ENCODE results near the gene FBXL16.

The FBXL16 gene

GRCh38 chr16:708959-709358 lies 3.4 kb upstream of the FBXL16 start:
- DNase-seq (ENCODE audit: low read depth in 1 of 2, low spot score in 1 of 2) = no peak
- TF ChIP-seq GABPA (IDR thresholded peaks at IDR 0.05; ENCODE audit: low read depth) (no peak), SPI1 (IDR thresholded peaks at IDR 0.05; ENCODE audit: borderline replicate concordance, low read depth) (no peak), CTCF (IDR thresholded peaks at IDR 0.05; ENCODE audit: insufficient read depth, low read length) (no peak), REST (IDR thresholded peaks at IDR 0.05; ENCODE audit: insufficient replicate concordance, low read depth) (no peak), POLR2AphosphoS5 (IDR thresholded peaks at IDR 0.05; ENCODE audit: low read depth) (no peak)
- Histone ChIP-seq H3K4me3 (replicated peaks; ENCODE audit: insufficient read depth, low read length) (no peak overlapping the region), H3K27ac (replicated peaks) (no peak overlapping the region), H3K27me3 (ENCODE audit: insufficient read depth, poor library complexity, severe bottlenecking) (peaks cover 51% of the 10 kb centered on the region)

GRCh38 chr16:708019-708418 lies 2.4 kb upstream of the FBXL16 start:
- peaks cover 61% of the 10 kb centered on the region for H3K27me3 ChIP-seq (ENCODE audit: insufficient read depth, poor library complexity, severe bottlenecking)

GRCh38 chr16:707062-707538 lies 1.5 kb upstream of the FBXL16 start:
- no peak for DNase-seq (ENCODE audit: low read depth in 1 of 2, low spot score in 1 of 2)
- TF ChIP-seq POLR2AphosphoS5 (IDR thresholded peaks at IDR 0.05; ENCODE audit: low read depth) = no peak
- no peak for TF ChIP-seq REST (IDR thresholded peaks at IDR 0.05; ENCODE audit: insufficient replicate concordance, low read depth)
- TF ChIP-seq CTCF (IDR thresholded peaks at IDR 0.05; ENCODE audit: insufficient read depth, low read length) = no peak
- no peak for TF ChIP-seq SPI1 (IDR thresholded peaks at IDR 0.05; ENCODE audit: borderline replicate concordance, low read depth)
- no peak for TF ChIP-seq GABPA (IDR thresholded peaks at IDR 0.05; ENCODE audit: low read depth)
- H3K27ac ChIP-seq (replicated peaks) = no peak overlapping the region
- peaks cover 65% of the 10 kb centered on the region for H3K27me3 ChIP-seq (ENCODE audit: insufficient read depth, poor library complexity, severe bottlenecking)
- H3K4me3 ChIP-seq (replicated peaks; ENCODE audit: insufficient read depth, low read length) = no peak overlapping the region

More at GRCh38 chr16:708019-708418, 2.4 kb upstream of the FBXL16 start:
- Histone ChIP-seq H3K4me3 (replicated peaks; ENCODE audit: insufficient read depth, low read length) (no peak overlapping the region), H3K27ac (replicated peaks) (no peak overlapping the region)
- TF ChIP-seq POLR2AphosphoS5 (IDR thresholded peaks at IDR 0.05; ENCODE audit: low read depth) = no peak
- no peak for TF ChIP-seq GABPA (IDR thresholded peaks at IDR 0.05; ENCODE audit: low read depth)
- TF ChIP-seq SPI1 (IDR thresholded peaks at IDR 0.05; ENCODE audit: borderline replicate concordance, low read depth) = no peak
- no peak for TF ChIP-seq CTCF (IDR thresholded peaks at IDR 0.05; ENCODE audit: insufficient read depth, low read length)
- no peak for DNase-seq (ENCODE audit: low read depth in 1 of 2, low spot score in 1 of 2)

Data from HL-60 (cell line).